Panc1 (cell line): ENCODE data around the gene PDE3A. TPM values are rescaled to one million over a fixed set of nuclear protein-coding genes. Genes with fewer than 3 reads are reported as not detected.

Experiments
- ATAC-seq: fragments of 200-7000 bp; cut with Tn5 transposase; 2 replicates; pipeline ENCODE4 v1.9.1; 2020; ENCODE audit warnings: mild to moderate bottlenecking, moderate library complexity
- BruUV-seq: library from RNA; stranded (reverse); fragments of 400-500 nt; replicated peaks from 2 replicates; lab custom pipeline; 2021; lab: Mats Ljungman, UMichigan
- CTCF ChIA-PET: fragments of 300-600 bp; sonication (Branson Sonifier 250); formaldehyde crosslinking; loops from one replicate; lab custom pipeline; 2022; ENCODE audit warnings: antibody characterized with exemption; lab: Charles Lee
- POLR2A ChIA-PET: fragments of 300-600 bp; sonication (Branson Sonifier 250); formaldehyde crosslinking; loops from one replicate; lab custom pipeline; 2022; ENCODE audit warnings: antibody characterized with exemption; lab: Charles Lee
- DNase-seq: peaks from one replicate; pipeline ENCODE4 v3.0.0-alpha.2; 2010; ENCODE audit warnings: low read depth, low spot score
- H3K27ac ChIP-seq: 2 replicates; pipeline ENCODE4 v1.5.1; 2011; ENCODE audit warnings: mild to moderate bottlenecking, low read length, inconsistent platforms
- H3K27me3 ChIP-seq: fragments of 200-500 bp; sonication (Bioruptor generic); 2 replicates; pipeline ENCODE4 v1.6.0; 2014; ENCODE audit warnings: low read length, inconsistent platforms; ENCODE audit not compliant: control insufficient read depth, insufficient read depth
- H3K36me3 ChIP-seq: fragments of 200-500 bp; sonication (Bioruptor generic); 2 replicates; pipeline ENCODE4 v1.5.1; 2014; ENCODE audit warnings: inconsistent platforms, mild to moderate bottlenecking, low read length, moderate library complexity; ENCODE audit not compliant: control insufficient read depth, insufficient read depth
- H3K4me1 ChIP-seq: 2 replicates; pipeline ENCODE4 v1.5.1; 2011; ENCODE audit warnings: inconsistent platforms, mild to moderate bottlenecking, low read length, moderate library complexity; ENCODE audit not compliant: control insufficient read depth, insufficient read depth
- H3K4me3 ChIP-seq, 2 experiments: 2 replicates each; pipeline ENCODE4 v1.5.1; 2011 to 2012; ENCODE audit warnings: low read depth in 2 of 2, low read length in 2 of 2, mild to moderate bottlenecking in 2 of 2, inconsistent platforms in 1 of 2, moderate library complexity in 1 of 2
- H3K9me3 ChIP-seq: fragments of 200-500 bp; sonication (Bioruptor generic); 2 replicates; pipeline ENCODE4 v1.5.1; 2014; ENCODE audit warnings: low read depth, mild to moderate bottlenecking, inconsistent platforms, low read length, moderate library complexity; ENCODE audit not compliant: control insufficient read depth, insufficient read depth
- POLR2AphosphoS5 ChIP-seq: IDR thresholded peaks from 2 replicates; pipeline ENCODE4 v1.6.1; 2012; ENCODE audit warnings: mild to moderate bottlenecking, low read depth, low read length, moderate library complexity
- REST ChIP-seq, 2 experiments: IDR thresholded peaks; 2 replicates each; pipeline ENCODE4 v1.6.1; 2011 to 2012; ENCODE audit warnings: low read depth in 2 of 2, control low read depth in 1 of 2, low read length in 1 of 2, mild to moderate bottlenecking in 1 of 2, moderate library complexity in 1 of 2; ENCODE audit not compliant: insufficient read depth in 1 of 2
- SIN3A ChIP-seq: IDR thresholded peaks from 2 replicates; pipeline ENCODE4 v1.6.1; 2012; ENCODE audit warnings: low read depth, mild to moderate bottlenecking, low read length, moderate library complexity, borderline replicate concordance; ENCODE audit not compliant: insufficient read depth
- TCF7L2 ChIP-seq: IDR thresholded peaks from 2 replicates; pipeline ENCODE4 v1.6.1; 2011; ENCODE audit warnings: mild to moderate bottlenecking, low read depth, low read length, inconsistent platforms
- in situ Hi-C: cut with HindIII; loops from 2 replicates; pipeline ENCODE4 v1.10.0; 2016; ENCODE audit warnings: low sequenced_read_pairs, low pct_unique_long_range_greater_than_20kb
- intact Hi-C: fragments of 100-400 bp; cut with micrococcal nuclease; formaldehyde crosslinking; loops from one replicate; pipeline ENCODE4 v1.10.0; 2022; ENCODE audit not compliant: unreplicated experiment
- total RNA-seq: library from RNA; stranded (reverse); gene quantifications from one replicate; pipeline ENCODE4 v1.2.1, GENCODE V29; 2021; ENCODE audit not compliant: unreplicated experiment
- TF ChIP-seq, protein P1 (sequence below): fragments of 450-650 bp; IDR thresholded peaks from 2 replicates; pipeline ENCODE4 v1.5.1; 2017; ENCODE audit warnings: mild to moderate bottlenecking

Gene PDE3A
- total RNA-seq, 1 experiment from 2014 or later: 0.03 TPM

DNA sequence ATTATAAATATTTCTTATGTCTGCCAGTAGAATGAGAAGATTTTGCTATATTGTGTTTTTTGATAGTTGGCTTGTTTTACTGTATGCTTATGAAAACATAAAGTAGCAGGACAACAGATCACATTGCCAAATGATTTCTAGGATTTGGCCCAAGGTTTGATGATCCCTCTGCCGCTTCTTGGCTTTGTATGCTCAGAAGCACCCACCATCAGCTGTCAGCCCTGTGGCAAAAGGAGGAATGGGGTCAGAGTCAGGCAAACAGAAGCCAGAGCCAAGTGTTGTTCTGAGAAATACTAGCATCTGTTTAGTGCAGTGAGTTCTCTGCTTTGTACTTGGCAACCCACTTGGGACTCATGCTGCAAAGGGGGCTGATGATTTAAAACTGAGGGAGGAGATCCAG lies 152.2 kb downstream of the PDE3A start:
- Histone ChIP-seq H3K27me3 (no peaks in the 10 kb centered on the region), H3K9me3 (no peaks in the 10 kb centered on the region), H3K27ac (no peak overlapping the region), H3K4me3 (no peak overlapping the region), H3K36me3 (no peaks in the 10 kb centered on the region), H3K4me1 (no peaks in the 10 kb centered on the region)
- ChIA-PET POLR2A (no interaction called here), CTCF (no interaction called here)
- intact Hi-C loops (no loop called here), in situ Hi-C loops (no loop called here)
- no TSS peak for BruUV-seq
- ATAC-seq (no peak), DNase-seq (no peak)
- TF ChIP-seq POLR2AphosphoS5 (no peak), TCF7L2 (no peak), REST (IDR thresholded peaks at IDR 0.05; ENCODE audit: insufficient read depth in 1 of 2, low read depth in 2 of 2, low read length in 1 of 2) (no peak), SIN3A (no peak)
- TF ChIP-seq, protein P1, sequence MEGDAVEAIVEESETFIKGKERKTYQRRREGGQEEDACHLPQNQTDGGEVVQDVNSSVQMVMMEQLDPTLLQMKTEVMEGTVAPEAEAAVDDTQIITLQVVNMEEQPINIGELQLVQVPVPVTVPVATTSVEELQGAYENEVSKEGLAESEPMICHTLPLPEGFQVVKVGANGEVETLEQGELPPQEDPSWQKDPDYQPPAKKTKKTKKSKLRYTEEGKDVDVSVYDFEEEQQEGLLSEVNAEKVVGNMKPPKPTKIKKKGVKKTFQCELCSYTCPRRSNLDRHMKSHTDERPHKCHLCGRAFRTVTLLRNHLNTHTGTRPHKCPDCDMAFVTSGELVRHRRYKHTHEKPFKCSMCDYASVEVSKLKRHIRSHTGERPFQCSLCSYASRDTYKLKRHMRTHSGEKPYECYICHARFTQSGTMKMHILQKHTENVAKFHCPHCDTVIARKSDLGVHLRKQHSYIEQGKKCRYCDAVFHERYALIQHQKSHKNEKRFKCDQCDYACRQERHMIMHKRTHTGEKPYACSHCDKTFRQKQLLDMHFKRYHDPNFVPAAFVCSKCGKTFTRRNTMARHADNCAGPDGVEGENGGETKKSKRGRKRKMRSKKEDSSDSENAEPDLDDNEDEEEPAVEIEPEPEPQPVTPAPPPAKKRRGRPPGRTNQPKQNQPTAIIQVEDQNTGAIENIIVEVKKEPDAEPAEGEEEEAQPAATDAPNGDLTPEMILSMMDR: no peak

DNA sequence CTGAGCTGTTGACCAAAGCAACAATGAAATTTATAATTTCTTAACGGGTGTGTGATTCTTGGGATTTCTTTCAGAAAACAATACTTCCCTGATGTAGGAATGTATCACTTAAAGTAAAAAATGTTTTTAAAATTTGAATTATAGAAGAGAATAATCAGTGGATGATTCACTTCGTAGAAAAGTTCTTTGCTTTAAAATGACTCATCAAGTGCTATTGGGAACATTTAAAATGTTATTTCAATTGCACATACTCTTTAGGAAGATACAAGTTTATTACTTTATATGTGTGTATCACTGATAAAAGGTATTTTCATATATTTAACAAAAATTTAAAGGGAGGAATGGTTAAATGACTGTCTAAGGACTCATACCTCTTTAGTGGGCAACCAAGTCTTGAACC lies 155.3 kb downstream of the PDE3A start:
- ChIA-PET POLR2A (no interaction called here), CTCF (no interaction called here)
- H3K4me1 ChIP-seq: no peaks in the 10 kb centered on the region
- no TSS peak for BruUV-seq
- no peaks in the 10 kb centered on the region for H3K27me3 ChIP-seq
- DNase-seq (no peak), ATAC-seq (no peak)
- H3K4me3 ChIP-seq: no peak overlapping the region
- H3K9me3 ChIP-seq: no peaks in the 10 kb centered on the region
- intact Hi-C loops: no loop called here
- no peak overlapping the region for H3K27ac ChIP-seq
- in situ Hi-C loops: no loop called here
- no peaks in the 10 kb centered on the region for H3K36me3 ChIP-seq
- TF ChIP-seq SIN3A (no peak), TCF7L2 (no peak)
- TF ChIP-seq, protein P1: no peak

DNA sequence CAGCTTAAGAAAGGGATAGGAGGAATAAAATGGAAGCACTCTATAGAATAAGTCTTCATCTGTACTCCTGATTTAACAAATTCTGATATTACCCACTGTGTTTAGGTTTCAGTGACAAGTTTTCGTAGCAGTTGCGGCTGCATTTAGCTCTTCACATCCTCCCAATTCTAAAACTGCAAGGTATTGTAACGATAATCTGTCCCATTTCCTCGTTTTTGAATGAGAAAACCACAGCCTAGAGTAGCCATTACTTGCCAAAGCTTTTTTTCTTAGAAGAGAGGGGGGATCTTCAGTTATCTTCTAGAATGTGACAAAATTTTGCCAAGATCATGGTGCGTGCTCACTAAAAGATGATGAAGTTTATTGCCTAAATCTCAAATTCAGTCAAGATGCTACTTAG lies 155.8 kb downstream of the PDE3A start:
- no TSS peak for BruUV-seq
- CTCF ChIA-PET: no interaction called here
- Histone ChIP-seq H3K4me3 (no peak overlapping the region), H3K27ac (no peak overlapping the region), H3K4me1 (no peaks in the 10 kb centered on the region), H3K9me3 (no peaks in the 10 kb centered on the region), H3K27me3 (no peaks in the 10 kb centered on the region), H3K36me3 (no peaks in the 10 kb centered on the region)
- no peak for ATAC-seq
- no peak for DNase-seq
- in situ Hi-C loops (no loop called here), intact Hi-C loops (no loop called here)
- POLR2A ChIA-PET: no interaction called here
- TF ChIP-seq, protein P1: no peak
- TF ChIP-seq TCF7L2 (no peak), SIN3A (no peak), REST (IDR thresholded peaks at IDR 0.05; ENCODE audit: insufficient read depth in 1 of 2, low read depth in 2 of 2, low read length in 1 of 2) (no peak), POLR2AphosphoS5 (no peak)
